ENCODE data around the gene PRRC2B. TPM values are rescaled to one million over a fixed set of nuclear protein-coding genes. Genes with fewer than 3 reads are reported as not detected.

The PRRC2B gene
- total and polyA plus RNA-seq, 2 experiments from 2014 or later = 48.2 to 118 TPM

DNA sequence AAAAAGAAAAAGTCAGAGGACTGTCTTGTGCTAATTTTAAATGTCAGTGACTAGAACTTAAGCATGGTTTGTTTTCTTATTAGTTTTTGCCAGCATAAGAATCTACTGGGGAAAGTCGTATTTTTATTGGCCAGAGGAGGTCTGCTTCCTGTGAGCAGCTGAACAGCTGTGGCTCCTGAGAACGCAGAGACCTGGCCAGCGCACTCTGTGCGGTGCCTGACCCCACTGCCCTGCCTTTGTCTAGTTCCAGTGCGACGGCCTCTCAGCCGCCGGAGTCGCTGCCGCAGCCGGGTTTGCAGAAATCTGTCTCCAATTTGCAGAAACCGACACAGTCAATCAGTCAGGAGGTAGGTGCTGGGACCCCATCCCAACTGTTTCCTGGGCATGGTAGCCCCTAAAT is 42.5 kb downstream of the PRRC2B start:
- H2AFZ ChIP-seq = no peak overlapping the region
- TF ChIP-seq, protein P1, sequence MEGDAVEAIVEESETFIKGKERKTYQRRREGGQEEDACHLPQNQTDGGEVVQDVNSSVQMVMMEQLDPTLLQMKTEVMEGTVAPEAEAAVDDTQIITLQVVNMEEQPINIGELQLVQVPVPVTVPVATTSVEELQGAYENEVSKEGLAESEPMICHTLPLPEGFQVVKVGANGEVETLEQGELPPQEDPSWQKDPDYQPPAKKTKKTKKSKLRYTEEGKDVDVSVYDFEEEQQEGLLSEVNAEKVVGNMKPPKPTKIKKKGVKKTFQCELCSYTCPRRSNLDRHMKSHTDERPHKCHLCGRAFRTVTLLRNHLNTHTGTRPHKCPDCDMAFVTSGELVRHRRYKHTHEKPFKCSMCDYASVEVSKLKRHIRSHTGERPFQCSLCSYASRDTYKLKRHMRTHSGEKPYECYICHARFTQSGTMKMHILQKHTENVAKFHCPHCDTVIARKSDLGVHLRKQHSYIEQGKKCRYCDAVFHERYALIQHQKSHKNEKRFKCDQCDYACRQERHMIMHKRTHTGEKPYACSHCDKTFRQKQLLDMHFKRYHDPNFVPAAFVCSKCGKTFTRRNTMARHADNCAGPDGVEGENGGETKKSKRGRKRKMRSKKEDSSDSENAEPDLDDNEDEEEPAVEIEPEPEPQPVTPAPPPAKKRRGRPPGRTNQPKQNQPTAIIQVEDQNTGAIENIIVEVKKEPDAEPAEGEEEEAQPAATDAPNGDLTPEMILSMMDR (IDR thresholded peaks at IDR 0.05; ENCODE audit: poor library complexity) = no peak
- no peak for TF ChIP-seq EZH2phosphoT487 (IDR thresholded peaks at IDR 0.05; ENCODE audit: low read depth, severe bottlenecking, unreplicated experiment)
- TF ChIP-seq EZH2 (IDR thresholded peaks at IDR 0.05; ENCODE audit: borderline replicate concordance) = no peak
- no peak overlapping the region for H3K27ac ChIP-seq
- H3K4me1 ChIP-seq (ENCODE audit: insufficient read depth) = no peaks in the 10 kb centered on the region
- no peak overlapping the region for H3K4me3 ChIP-seq
- no peaks in the 10 kb centered on the region for H3K36me3 ChIP-seq (replicated peaks; ENCODE audit: insufficient read depth, low read depth)
- no peak overlapping the region for H3K4me2 ChIP-seq
- peaks cover 52% of the 10 kb centered on the region for H4K20me1 ChIP-seq (ENCODE audit: insufficient read depth, poor library complexity, severe bottlenecking)
- H3K9me2 ChIP-seq (replicated peaks; ENCODE audit: insufficient read depth) = no peaks in the 10 kb centered on the region
- DNase-seq (ENCODE audit: low spot score) = no peak
- 89% methylated on average over 12 of the region's 12 CpGs for WGBS (ENCODE audit: low lambda C conversion rate, missing lambda C conversion rate)
- H3K79me2 ChIP-seq = peaks cover 89% of the 10 kb centered on the region
- H3K9me3 ChIP-seq (ENCODE audit: low read depth) = no peaks in the 10 kb centered on the region
- H3K27me3 ChIP-seq = no peaks in the 10 kb centered on the region

DNA sequence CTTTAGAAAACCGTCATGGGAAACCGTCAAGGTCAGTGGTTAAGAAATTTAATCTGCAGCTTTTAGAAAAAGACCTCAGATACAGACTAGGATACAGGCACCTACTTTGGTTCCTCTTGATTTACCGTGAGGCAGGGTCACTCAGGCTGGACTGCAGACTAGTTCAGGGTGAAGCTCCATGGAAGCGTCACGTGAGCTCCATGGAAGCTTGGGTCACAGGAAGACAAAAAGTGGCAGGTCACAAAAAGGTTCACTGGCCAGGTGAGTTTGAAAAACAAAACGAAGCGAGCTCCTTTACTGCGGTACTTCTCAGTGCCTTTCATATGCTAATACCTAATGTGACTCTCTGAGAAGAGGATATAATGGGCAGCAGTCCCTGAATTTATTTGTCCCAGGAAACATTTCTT is 43.0 kb downstream of the PRRC2B start:
- TF ChIP-seq, protein P1 (IDR thresholded peaks at IDR 0.05; ENCODE audit: poor library complexity) = no peak
- no peak for TF ChIP-seq EZH2phosphoT487 (IDR thresholded peaks at IDR 0.05; ENCODE audit: low read depth, severe bottlenecking, unreplicated experiment)
- no peak for TF ChIP-seq EZH2 (IDR thresholded peaks at IDR 0.05; ENCODE audit: borderline replicate concordance)
- Histone ChIP-seq H3K27me3 (no peaks in the 10 kb centered on the region), H3K9me3 (ENCODE audit: low read depth) (no peaks in the 10 kb centered on the region), H3K4me3 (no peak overlapping the region), H2AFZ (no peak overlapping the region), H3K4me2 (no peak overlapping the region), H3K27ac (no peak overlapping the region), H3K79me2 (peaks cover 90% of the 10 kb centered on the region), H3K4me1 (ENCODE audit: insufficient read depth) (no peaks in the 10 kb centered on the region), H4K20me1 (ENCODE audit: insufficient read depth, poor library complexity, severe bottlenecking) (peaks cover 53% of the 10 kb centered on the region), H3K9me2 (replicated peaks; ENCODE audit: insufficient read depth) (no peaks in the 10 kb centered on the region), H3K36me3 (replicated peaks; ENCODE audit: insufficient read depth, low read depth) (no peaks in the 10 kb centered on the region)
- 85% methylated on average over 8 of the region's 8 CpGs for WGBS (ENCODE audit: low lambda C conversion rate, missing lambda C conversion rate)
- no peak for DNase-seq (ENCODE audit: low spot score)

DNA sequence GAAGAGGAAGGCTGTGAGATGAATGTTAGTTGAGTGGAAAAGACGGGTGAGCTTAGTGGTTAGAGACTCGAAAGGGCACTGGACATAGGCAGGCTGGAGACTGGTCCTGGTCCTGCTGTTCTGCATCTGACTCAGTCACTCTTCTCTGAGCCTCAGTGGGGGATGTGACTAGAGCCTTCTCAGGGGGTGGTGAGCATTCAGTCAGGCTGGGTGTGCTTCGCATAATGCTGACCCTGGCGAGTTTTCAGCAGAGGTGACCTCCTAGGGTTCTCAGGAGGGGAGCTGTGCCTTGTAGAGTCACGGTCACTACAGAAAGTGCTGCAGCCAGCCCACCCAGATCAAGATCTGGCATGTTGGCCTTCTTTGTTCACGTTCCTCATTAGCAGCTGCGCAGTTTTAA is 44.3 kb downstream of the PRRC2B start:
- Histone ChIP-seq H3K4me1 (ENCODE audit: insufficient read depth) (no peaks in the 10 kb centered on the region), H3K27ac (no peak overlapping the region), H3K79me2 (peaks cover 86% of the 10 kb centered on the region), H3K9me3 (ENCODE audit: low read depth) (no peaks in the 10 kb centered on the region), H4K20me1 (ENCODE audit: insufficient read depth, poor library complexity, severe bottlenecking) (peaks cover 40% of the 10 kb centered on the region), H2AFZ (no peak overlapping the region), H3K36me3 (replicated peaks; ENCODE audit: insufficient read depth, low read depth) (no peaks in the 10 kb centered on the region), H3K4me3 (no peak overlapping the region), H3K27me3 (no peaks in the 10 kb centered on the region), H3K9me2 (replicated peaks; ENCODE audit: insufficient read depth) (no peaks in the 10 kb centered on the region), H3K4me2 (no peak overlapping the region)
- no peak for DNase-seq (ENCODE audit: low spot score)
- TF ChIP-seq EZH2phosphoT487 (IDR thresholded peaks at IDR 0.05; ENCODE audit: low read depth, severe bottlenecking, unreplicated experiment) (no peak), EZH2 (IDR thresholded peaks at IDR 0.05; ENCODE audit: borderline replicate concordance) (no peak)
- TF ChIP-seq, protein P1 (IDR thresholded peaks at IDR 0.05; ENCODE audit: poor library complexity) = no peak
- WGBS (ENCODE audit: low lambda C conversion rate, missing lambda C conversion rate) = 97% methylated on average over 7 of the region's 7 CpGs

DNA sequence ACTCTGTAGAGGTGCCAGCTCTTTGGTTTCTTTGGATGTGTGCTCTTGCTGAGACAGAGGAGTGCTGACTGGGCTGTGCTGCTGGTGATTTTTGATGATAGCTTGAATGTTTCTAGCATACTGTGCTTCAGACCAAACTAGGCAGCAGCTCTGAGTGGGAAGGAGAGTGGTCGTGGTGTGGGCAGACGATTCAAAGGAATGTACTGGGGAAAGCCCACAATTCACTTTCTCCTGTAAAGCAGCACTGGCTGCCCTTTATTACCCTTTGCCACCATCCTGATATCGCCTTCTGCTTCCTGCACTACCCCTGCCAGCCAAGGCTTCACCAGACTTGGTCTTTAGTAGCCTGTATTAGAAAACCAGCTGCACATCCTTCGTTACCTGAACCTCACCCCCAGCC is 45.3 kb downstream of the PRRC2B start:
- Histone ChIP-seq H4K20me1 (ENCODE audit: insufficient read depth, poor library complexity, severe bottlenecking) (peaks cover 30% of the 10 kb centered on the region), H3K9me2 (replicated peaks; ENCODE audit: insufficient read depth) (no peaks in the 10 kb centered on the region), H3K4me2 (no peak overlapping the region), H3K27ac (no peak overlapping the region), H3K27me3 (no peaks in the 10 kb centered on the region), H3K36me3 (replicated peaks; ENCODE audit: insufficient read depth, low read depth) (no peaks in the 10 kb centered on the region), H3K9me3 (ENCODE audit: low read depth) (no peaks in the 10 kb centered on the region), H2AFZ (no peak overlapping the region), H3K79me2 (peaks cover 82% of the 10 kb centered on the region), H3K4me3 (no peak overlapping the region), H3K4me1 (ENCODE audit: insufficient read depth) (no peaks in the 10 kb centered on the region)
- TF ChIP-seq EZH2phosphoT487 (IDR thresholded peaks at IDR 0.05; ENCODE audit: low read depth, severe bottlenecking, unreplicated experiment) = no peak
- WGBS (ENCODE audit: low lambda C conversion rate, missing lambda C conversion rate) = 90% methylated on average over 4 of the region's 4 CpGs
- no peak for DNase-seq (ENCODE audit: low spot score)
